GM12878 (cell line): ENCODE results near the gene ARHGAP21. TPM values are rescaled to one million over a fixed set of nuclear protein-coding genes. Genes with fewer than 3 reads are reported as not detected.

Source experiments
- BACH1 ChIP-seq: fragments of 450-650 bp; IDR thresholded peaks from 2 replicates; pipeline ENCODE4 v1.6.1; 2017; ENCODE audit warnings: mild to moderate bottlenecking, borderline replicate concordance
- BRCA1 ChIP-seq: IDR thresholded peaks from 2 replicates; pipeline ENCODE4 v1.6.1; 2011; ENCODE audit warnings: low read depth, low read length, improper control_type of control experiment
- CBX3 ChIP-seq: fragments of 200-600 bp; sonication (generic); IDR thresholded peaks from 2 replicates; pipeline ENCODE4 v1.6.1; 2016; ENCODE audit warnings: low read depth, borderline replicate concordance
- EED ChIP-seq: sonication (generic); IDR thresholded peaks from 2 replicates; pipeline ENCODE4 v1.6.1; 2016; ENCODE audit warnings: antibody characterized with exemption, low read depth
- KLF5 ChIP-seq: fragments of 450-650 bp; IDR thresholded peaks from 2 replicates; pipeline ENCODE4 v1.6.1; 2014; ENCODE audit warnings: mild to moderate bottlenecking; ENCODE audit not compliant: partially characterized antibody
- MEF2B ChIP-seq: fragments of 450-650 bp; IDR thresholded peaks from 2 replicates; pipeline ENCODE4 v1.6.1; 2018; ENCODE audit warnings: mild to moderate bottlenecking, moderate library complexity; ENCODE audit not compliant: partially characterized antibody, poor library complexity, severe bottlenecking
- MTA2 ChIP-seq: fragments of 450-650 bp; IDR thresholded peaks from 2 replicates; pipeline ENCODE4 v1.6.1; 2016; ENCODE audit warnings: low read depth, mild to moderate bottlenecking, moderate library complexity
- MXI1 ChIP-seq: fragments of 150-350 bp; IDR thresholded peaks from 2 replicates; pipeline ENCODE4 v1.6.1; 2011; ENCODE audit warnings: low read depth, mild to moderate bottlenecking, inconsistent platforms, low read length, improper control_type of control experiment
- NFIC ChIP-seq: IDR thresholded peaks from 2 replicates; pipeline ENCODE4 v1.6.1; 2012; ENCODE audit warnings: low read depth, mild to moderate bottlenecking, inconsistent platforms, low read length, moderate library complexity
- NFXL1 ChIP-seq: fragments of 450-650 bp; IDR thresholded peaks from 2 replicates; pipeline ENCODE4 v1.6.1; 2017; ENCODE audit warnings: antibody characterized with exemption, mild to moderate bottlenecking, borderline replicate concordance
- NKRF ChIP-seq: fragments of 450-650 bp; conservative IDR thresholded peaks from 2 replicates; pipeline ENCODE4 v1.6.1; 2017; ENCODE audit warnings: mild to moderate bottlenecking, moderate library complexity
- POLR2AphosphoS5 ChIP-seq: IDR thresholded peaks from 2 replicates; pipeline ENCODE4 v1.6.1; 2011; ENCODE audit warnings: mild to moderate bottlenecking, low read length, inconsistent platforms
- RBBP5 ChIP-seq: fragments of 200-600 bp; sonication (generic); conservative IDR thresholded peaks from 2 replicates; pipeline ENCODE4 v1.6.1; 2016
- RCOR1 ChIP-seq: conservative IDR thresholded peaks from 2 replicates; pipeline ENCODE4 v1.6.1; 2012; ENCODE audit warnings: low read depth, low read length, improper control_type of control experiment
- ZNF24 ChIP-seq: fragments of 450-650 bp; IDR thresholded peaks from 2 replicates; pipeline ENCODE4 v1.6.1; 2017; ENCODE audit warnings: antibody characterized with exemption, mild to moderate bottlenecking
- ZNF384 ChIP-seq: IDR thresholded peaks from 2 replicates; pipeline ENCODE4 v1.6.1; 2012; ENCODE audit warnings: low read depth, mild to moderate bottlenecking, low read length, improper control_type of control experiment, borderline replicate concordance
- polyA plus RNA-seq, 11 experiments: library from polyadenylated mRNA; depleted of rRNA in 4 of 11; unstranded in 6 of 11; stranded (reverse) in 5 of 11; fragments of >200 nt; fragmentation: Nextera tagmentation in 4 of 11; fragmentation: Illumina TruSeq in 1 of 11; extraction: Ambion mirVana in 4 of 11; extraction: Trizol in 1 of 11; gene quantifications; 1 replicate in 1 of 11; 2 replicates in 10 of 11; pipeline versions ENCODE4 v1.2.1 to v1.2.3, GENCODE V29; 2011 to 2016; ENCODE audit warnings: inconsistent platforms in 2 of 11, missing spikeins in 2 of 11, low read depth in 1 of 11
- total RNA-seq, 4 experiments: library from RNA; depleted of rRNA in 3 of 4; stranded (reverse); fragments of >200 nt in 3 of 4; fragmentation: Illumina TruSeq in 1 of 4; extraction: Trizol in 1 of 4; gene quantifications; 2 replicates each; pipeline versions ENCODE4 v1.2.1 to v1.2.3, GENCODE V29; 2013 to 2021
- TF ChIP-seq, protein P1 (sequence below): fragments of 450-650 bp; IDR thresholded peaks from 2 replicates; pipeline ENCODE4 v1.6.1; 2017; ENCODE audit warnings: mild to moderate bottlenecking, moderate library complexity
- TF ChIP-seq, protein P2 (sequence below): fragments of 450-650 bp; formaldehyde crosslinking; IDR thresholded peaks from 2 replicates; pipeline ENCODE4 v1.5.0; 2022; ENCODE audit warnings: mild to moderate bottlenecking, missing genetic modification characterization
- TF ChIP-seq, protein P3 (sequence below): fragments of 450-650 bp; IDR thresholded peaks from 2 replicates; pipeline ENCODE4 v1.6.1; 2016; ENCODE audit warnings: mild to moderate bottlenecking

Gene ARHGAP21
- total and polyA plus RNA-seq, 10 of the 15 experiments (the other 5 are each of a cell fraction or from before 2014, with no cell fraction given), result 11.7 to 103 (median 37.6) TPM

GRCh38 chr10:24722676-24723385, 856 bp downstream of the ARHGAP21 start (continued):
- TF ChIP-seq, protein P1, sequence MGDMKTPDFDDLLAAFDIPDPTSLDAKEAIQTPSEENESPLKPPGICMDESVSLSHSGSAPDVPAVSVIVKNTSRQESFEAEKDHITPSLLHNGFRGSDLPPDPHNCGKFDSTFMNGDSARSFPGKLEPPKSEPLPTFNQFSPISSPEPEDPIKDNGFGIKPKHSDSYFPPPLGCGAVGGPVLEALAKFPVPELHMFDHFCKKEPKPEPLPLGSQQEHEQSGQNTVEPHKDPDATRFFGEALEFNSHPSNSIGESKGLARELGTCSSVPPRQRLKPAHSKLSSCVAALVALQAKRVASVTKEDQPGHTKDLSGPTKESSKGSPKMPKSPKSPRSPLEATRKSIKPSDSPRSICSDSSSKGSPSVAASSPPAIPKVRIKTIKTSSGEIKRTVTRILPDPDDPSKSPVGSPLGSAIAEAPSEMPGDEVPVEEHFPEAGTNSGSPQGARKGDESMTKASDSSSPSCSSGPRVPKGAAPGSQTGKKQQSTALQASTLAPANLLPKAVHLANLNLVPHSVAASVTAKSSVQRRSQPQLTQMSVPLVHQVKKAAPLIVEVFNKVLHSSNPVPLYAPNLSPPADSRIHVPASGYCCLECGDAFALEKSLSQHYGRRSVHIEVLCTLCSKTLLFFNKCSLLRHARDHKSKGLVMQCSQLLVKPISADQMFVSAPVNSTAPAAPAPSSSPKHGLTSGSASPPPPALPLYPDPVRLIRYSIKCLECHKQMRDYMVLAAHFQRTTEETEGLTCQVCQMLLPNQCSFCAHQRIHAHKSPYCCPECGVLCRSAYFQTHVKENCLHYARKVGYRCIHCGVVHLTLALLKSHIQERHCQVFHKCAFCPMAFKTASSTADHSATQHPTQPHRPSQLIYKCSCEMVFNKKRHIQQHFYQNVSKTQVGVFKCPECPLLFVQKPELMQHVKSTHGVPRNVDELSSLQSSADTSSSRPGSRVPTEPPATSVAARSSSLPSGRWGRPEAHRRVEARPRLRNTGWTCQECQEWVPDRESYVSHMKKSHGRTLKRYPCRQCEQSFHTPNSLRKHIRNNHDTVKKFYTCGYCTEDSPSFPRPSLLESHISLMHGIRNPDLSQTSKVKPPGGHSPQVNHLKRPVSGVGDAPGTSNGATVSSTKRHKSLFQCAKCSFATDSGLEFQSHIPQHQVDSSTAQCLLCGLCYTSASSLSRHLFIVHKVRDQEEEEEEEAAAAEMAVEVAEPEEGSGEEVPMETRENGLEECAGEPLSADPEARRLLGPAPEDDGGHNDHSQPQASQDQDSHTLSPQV, result no peak
- TF ChIP-seq MEF2B (no peak), CBX3 (no peak), MXI1 (peak; percentile 56; the same call in 1 of the 2 replicates), NFXL1 (no peak), KLF5 (no peak), BRCA1 (no peak), POLR2AphosphoS5 (0 out of 2 replicates have a peak, but pooled peaks have one; percentile 36), RBBP5 (no peak), BACH1 (peak; percentile 72; the same call in 1 of the 2 replicates), NFIC (no peak), ZNF384 (no peak), EED (0 out of 2 replicates have a peak, but pooled peaks have one; percentile 8), NKRF (peak; percentile 36; the same call in 1 of the 2 replicates), MTA2 (no peak), RCOR1 (0 out of 2 replicates have a peak, but pooled peaks have one; percentile 68), ZNF24 (0 out of 2 replicates have a peak, but pooled peaks have one; percentile 15)
- TF ChIP-seq, protein P2, sequence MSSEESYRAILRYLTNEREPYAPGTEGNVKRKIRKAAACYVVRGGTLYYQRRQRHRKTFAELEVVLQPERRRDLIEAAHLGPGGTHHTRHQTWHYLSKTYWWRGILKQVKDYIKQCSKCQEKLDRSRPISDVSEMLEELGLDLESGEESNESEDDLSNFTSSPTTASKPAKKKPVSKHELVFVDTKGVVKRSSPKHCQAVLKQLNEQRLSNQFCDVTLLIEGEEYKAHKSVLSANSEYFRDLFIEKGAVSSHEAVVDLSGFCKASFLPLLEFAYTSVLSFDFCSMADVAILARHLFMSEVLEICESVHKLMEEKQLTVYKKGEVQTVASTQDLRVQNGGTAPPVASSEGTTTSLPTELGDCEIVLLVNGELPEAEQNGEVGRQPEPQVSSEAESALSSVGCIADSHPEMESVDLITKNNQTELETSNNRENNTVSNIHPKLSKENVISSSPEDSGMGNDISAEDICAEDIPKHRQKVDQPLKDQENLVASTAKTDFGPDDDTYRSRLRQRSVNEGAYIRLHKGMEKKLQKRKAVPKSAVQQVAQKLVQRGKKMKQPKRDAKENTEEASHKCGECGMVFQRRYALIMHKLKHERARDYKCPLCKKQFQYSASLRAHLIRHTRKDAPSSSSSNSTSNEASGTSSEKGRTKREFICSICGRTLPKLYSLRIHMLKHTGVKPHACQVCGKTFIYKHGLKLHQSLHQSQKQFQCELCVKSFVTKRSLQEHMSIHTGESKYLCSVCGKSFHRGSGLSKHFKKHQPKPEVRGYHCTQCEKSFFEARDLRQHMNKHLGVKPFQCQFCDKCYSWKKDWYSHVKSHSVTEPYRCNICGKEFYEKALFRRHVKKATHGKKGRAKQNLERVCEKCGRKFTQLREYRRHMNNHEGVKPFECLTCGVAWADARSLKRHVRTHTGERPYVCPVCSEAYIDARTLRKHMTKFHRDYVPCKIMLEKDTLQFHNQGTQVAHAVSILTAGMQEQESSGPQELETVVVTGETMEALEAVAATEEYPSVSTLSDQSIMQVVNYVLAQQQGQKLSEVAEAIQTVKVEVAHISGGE (CRISPR knock-in tag), result no peak
- TF ChIP-seq, protein P3, sequence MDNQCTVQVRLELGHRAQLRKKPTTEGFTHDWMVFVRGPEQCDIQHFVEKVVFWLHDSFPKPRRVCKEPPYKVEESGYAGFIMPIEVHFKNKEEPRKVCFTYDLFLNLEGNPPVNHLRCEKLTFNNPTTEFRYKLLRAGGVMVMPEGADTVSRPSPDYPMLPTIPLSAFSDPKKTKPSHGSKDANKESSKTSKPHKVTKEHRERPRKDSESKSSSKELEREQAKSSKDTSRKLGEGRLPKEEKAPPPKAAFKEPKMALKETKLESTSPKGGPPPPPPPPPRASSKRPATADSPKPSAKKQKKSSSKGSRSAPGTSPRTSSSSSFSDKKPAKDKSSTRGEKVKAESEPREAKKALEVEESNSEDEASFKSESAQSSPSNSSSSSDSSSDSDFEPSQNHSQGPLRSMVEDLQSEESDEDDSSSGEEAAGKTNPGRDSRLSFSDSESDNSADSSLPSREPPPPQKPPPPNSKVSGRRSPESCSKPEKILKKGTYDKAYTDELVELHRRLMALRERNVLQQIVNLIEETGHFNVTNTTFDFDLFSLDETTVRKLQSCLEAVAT, result no peak
